HG03460 (cell line): ENCODE data around the gene DAND5.
A peak's percentile ranks its signal among the peaks of the same experiment; 100 is the strongest.

Experiments used
- ATAC-seq: cut with Tn5 transposase; IDR thresholded peaks from one replicate; pipeline ENCODE4 v1.9.1; 2021; ENCODE audit not compliant: unreplicated experiment

Gene DAND5, protein sequence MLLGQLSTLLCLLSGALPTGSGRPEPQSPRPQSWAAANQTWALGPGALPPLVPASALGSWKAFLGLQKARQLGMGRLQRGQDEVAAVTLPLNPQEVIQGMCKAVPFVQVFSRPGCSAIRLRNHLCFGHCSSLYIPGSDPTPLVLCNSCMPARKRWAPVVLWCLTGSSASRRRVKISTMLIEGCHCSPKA

DNA sequence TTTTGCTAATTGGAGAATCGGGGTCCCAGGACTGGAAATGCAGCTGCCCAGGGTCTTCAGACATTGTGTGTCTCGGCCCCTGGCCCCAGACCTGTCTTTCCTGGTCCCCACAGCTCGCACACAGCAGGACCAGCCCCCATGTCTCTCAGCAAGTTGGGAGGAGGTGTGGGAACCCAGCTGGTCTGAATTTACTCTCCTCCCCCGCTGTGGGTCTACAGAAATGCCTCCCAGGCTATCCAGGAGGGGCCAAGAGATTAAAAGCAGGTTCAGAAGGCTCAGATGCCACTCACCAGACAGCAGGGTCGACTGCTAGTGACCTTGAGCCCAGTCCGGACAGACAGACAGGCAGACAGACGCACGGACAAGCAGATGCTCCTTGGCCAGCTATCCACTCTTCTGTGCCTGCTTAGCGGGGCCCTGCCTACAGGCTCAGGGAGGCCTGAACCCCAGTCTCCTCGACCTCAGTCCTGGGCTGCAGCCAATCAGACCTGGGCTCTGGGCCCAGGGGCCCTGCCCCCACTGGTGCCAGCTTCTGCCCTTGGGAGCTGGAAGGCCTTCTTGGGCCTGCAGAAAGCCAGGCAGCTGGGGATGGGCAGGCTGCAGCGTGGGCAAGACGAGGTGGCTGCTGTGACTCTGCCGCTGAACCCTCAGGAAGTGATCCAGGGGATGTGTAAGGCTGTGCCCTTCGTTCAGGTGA, at the start of gene DAND5:
TSS of gene DAND5 (plus strand) at position 285 of the 697 bp plus-strand sequence. CDS start at position 370, 85 bp downstream.
- ATAC-seq, result no peak

- ATAC-seq, result no peak
These were observed 48.3 kb upstream of the DAND5 start for GRCh38 chr19:12921047-12921446.

DNA sequence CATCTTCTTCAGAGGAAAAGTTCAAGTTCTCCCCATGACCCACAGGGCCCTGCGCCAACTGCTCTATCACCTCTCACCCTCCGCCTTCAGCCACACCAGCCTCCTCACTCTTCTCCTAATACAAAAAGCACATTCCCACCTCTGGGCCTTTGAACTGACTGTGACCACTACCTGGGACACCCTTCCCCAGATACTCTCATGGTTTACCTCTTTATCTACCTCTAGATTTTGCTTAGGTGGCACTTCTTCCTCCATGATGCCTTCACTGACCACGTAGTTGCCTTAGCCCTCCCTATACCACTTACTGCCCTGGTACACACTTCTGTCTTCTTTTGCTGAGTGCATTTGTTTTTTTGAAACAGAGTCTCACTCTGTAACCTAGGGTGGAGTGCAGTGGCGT, 46.4 kb upstream of the DAND5 start:
- no peak for ATAC-seq

GRCh38 chr19:12924621-12925310, 44.6 kb upstream of the DAND5 start:
- no peak for ATAC-seq

DNA sequence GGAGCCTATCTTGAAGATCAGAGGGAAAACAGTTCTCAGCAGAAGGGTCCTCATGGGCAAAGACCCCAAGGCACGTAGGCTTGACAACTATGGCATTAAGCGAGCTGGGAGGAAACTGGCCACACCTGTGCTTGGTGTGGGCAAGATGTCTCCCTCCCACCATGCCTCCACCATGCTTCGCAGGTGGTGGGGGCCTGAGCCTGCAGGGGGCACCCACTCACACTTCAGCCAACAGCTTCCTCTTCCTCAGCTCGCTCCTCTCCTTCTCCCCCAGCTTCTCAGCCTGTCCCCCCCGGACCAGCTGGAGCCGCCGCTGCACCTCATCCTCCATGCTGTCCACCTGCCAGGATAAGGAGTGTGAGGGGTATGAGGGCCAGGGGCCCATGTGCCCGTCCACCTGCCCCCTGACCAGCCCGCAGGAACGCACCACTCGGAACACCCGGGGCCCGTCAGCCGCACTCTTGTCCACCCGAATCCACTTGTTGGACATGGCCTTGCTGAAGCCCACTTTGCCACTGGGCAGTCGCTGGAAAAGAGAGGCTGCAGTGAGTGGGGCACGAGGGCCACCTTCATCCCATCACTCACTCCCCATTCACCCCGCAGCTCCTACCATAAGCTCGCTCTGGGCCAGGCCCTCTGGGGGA, 39.3 kb upstream of the DAND5 start:
- no peak for ATAC-seq

DNA sequence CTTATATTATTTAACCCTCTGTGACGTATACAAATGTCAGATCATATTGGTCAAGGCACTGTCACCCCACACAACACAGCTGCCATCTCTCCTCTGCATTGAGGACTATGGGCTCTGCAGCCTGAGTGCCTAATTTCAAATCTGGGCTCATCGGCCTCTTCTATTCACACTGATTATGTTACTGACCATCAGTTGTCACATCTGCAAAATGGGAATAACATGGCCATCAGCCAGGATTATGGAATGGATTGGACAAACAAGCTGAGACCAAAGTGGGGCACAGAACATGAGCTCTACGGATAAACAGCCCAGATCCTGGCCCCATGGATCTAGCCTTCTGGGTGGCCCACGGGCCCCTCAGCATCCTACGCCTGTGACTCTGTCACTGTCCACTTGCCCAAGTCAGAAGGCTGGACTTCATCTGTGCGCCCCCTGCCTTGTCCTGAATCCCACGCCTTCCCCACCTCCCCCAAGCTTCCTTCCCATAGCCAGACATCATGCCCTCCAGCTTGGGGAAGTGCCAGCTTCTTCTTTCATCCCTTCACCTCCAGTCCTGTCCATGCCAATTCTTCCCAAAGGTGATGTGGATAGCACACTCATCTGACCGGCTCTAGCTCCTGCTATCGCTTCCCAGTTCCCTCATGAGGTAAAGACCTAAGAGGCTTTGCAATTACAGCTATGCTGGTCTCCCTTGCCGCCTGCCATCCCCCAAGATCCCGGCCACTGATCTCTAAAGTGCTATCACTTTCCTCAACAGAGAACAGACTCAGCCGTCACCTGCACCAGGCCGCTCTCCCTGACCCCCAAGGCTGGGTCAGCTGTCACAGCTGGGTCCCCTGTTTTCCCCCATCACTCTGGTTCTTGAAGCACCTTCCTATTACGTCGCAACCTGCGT, 36.7 kb upstream of the DAND5 start:
- no peak for ATAC-seq

GRCh38 chr19:12933287-12934072, 35.9 kb upstream of the DAND5 start, which contains the start of gene FARSA:
TSS of gene FARSA (minus strand) at chr19:12933711. CDS start at chr19:12933696, 15 bp downstream.
- peak; percentile 43 for ATAC-seq

- ATAC-seq, result no peak
These were observed 34.3 kb upstream of the DAND5 start for GRCh38 chr19:12935071-12935470.

- ATAC-seq, result no peak
These were observed 32.8 kb upstream of the DAND5 start for GRCh38 chr19:12936582-12936981.

DNA sequence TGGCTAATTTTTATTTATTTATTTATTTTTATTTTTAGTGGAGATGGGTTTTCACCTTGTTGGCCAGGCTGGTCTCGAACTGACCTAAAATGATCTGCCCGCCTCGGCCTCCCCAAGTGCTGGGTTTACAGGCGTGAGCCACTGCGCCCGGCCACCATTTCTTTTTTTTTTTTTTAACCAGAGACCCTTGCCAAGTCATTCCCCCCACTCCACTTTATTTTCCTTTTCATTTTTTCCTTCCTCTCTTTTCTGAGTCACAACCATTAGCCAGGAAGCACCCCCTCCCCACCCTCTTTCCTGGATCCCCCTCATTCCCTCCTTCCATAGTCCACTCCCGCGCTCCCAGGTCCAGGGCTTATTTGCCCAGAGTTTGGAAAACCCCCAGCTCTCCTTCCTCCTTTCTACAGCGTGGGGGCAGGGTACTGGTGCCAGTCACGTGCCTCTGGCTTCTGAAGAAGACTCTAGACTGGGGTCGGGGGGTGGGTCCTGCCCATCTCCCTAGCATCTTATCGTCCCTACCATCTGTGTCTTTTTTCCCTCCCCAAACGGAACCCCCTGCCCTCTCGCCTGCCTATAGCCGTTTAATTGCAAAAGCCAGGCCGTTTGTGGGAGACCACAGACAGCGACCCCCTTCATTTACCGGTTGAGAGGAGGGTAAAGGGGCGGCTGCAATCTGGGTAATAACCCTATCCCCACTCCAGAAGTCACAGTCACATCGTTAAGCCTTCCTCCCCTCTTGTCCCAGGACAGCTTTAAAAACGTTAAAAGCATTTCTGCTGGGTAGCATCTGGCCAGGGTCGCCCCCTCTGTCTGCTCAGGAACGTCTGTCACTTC, 32.1 kb upstream of the DAND5 start:
- ATAC-seq, result no peak

- peak; percentile 78 for ATAC-seq
These were observed 31.2 kb upstream of the DAND5 start, which contains the start of gene CALR for GRCh38 chr19:12937927-12938778. TSS of gene CALR (plus strand) at chr19:12938609. CDS start at chr19:12938680, 71 bp downstream.

DNA sequence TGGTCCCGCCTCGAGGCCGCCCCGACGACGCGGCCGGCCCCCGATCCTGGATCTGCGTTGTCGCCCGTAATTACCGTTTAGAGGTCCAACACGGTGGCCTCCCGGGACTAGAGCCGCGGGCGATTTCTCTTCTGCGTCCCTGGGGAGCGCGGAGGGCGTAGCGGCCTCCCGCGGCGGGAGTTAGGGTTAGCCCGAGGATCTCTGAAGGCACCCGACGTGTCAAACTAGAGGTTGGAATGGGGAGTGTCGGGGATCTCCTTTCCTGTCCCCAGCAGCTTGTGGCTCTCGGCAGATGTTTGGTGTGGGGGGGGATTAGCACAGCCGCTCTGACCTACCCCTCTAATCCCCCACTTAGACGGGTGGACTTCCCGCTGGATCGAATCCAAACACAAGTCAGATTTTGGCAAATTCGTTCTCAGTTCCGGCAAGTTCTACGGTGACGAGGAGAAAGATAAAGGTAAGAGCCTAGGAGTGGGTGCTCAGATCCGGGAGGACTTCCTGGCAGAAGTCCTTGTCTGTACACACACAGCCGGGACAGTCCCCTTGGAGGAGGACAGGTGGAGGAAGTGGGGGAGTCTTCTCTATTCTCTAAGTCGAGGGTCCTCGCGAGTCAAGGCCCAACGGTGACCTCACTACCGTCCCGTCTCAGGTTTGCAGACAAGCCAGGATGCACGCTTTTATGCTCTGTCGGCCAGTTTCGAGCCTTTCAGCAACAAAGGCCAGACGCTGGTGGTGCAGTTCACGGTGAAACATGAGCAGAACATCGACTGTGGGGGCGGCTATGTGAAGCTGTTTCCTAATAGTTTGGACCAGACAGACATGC, 30.4 kb upstream of the DAND5 start:
- ATAC-seq, result no peak

DNA sequence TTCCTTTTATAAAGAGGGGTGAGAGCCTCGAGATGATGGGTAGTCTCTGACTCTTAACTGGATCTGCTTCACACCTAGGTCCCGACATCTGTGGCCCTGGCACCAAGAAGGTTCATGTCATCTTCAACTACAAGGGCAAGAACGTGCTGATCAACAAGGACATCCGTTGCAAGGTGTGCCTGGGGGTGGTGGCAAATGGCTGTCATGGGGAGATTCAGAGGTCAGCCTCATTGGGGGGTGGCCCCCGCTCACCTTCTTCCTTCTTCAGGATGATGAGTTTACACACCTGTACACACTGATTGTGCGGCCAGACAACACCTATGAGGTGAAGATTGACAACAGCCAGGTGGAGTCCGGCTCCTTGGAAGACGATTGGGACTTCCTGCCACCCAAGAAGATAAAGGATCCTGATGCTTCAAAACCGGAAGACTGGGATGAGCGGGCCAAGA, 29.4 kb upstream of the DAND5 start:
- no peak for ATAC-seq

GRCh38 chr19:12940897-12941296, 28.5 kb upstream of the DAND5 start:
- ATAC-seq, result no peak

- ATAC-seq, result no peak
These were observed 25.8 kb upstream of the DAND5 start for GRCh38 chr19:12943437-12944044.

- no peak for ATAC-seq
These were observed 25.2 kb upstream of the DAND5 start for GRCh38 chr19:12944104-12944674.
